NCI-H510A treated with DMSO at 0.1 percent for 48 hours (cell line): Measurements from ENCODE around the gene PRTN3.
A peak's percentile ranks its signal among the peaks of the same experiment; 100 is the strongest.
"Not testable (repeated sequence)": the region's sequence is repeated elsewhere in the genome, so short reads cannot be mapped to it uniquely, and the experiment has no call there.

Experiments
- DNase-seq: peaks from one replicate; lab custom pipeline; 2025; lab: John Stamatoyannopoulos, UW

PRTN3 gene

DNA sequence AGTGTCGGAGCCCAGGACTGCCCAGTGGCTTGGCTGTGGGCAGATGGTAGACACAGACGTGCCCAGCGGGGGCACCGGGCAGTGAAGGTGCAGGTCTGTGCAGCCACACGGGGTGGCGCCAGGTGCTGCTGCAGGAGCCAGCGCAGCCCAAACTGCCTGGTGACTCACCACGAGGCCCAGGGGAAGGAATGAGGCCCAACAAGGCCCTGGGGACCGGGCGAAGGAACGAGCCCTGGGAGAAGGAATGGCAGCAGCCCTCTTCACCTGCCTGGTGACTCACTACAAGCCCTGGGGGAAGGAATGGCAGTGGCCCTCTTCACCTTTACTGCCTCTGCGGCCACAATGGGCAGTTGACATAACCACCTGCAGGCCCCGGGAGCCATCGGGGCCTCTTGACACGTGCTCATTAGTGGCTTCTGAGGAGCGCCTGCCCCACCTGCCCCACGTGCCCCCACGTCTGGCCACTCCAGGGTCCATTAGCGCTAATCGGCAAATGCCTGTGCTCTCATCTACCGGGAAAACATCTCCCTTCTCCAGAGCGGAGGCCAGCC lies 42.9 kb downstream of the PRTN3 start:
- DNase-seq, result no peak

DNA sequence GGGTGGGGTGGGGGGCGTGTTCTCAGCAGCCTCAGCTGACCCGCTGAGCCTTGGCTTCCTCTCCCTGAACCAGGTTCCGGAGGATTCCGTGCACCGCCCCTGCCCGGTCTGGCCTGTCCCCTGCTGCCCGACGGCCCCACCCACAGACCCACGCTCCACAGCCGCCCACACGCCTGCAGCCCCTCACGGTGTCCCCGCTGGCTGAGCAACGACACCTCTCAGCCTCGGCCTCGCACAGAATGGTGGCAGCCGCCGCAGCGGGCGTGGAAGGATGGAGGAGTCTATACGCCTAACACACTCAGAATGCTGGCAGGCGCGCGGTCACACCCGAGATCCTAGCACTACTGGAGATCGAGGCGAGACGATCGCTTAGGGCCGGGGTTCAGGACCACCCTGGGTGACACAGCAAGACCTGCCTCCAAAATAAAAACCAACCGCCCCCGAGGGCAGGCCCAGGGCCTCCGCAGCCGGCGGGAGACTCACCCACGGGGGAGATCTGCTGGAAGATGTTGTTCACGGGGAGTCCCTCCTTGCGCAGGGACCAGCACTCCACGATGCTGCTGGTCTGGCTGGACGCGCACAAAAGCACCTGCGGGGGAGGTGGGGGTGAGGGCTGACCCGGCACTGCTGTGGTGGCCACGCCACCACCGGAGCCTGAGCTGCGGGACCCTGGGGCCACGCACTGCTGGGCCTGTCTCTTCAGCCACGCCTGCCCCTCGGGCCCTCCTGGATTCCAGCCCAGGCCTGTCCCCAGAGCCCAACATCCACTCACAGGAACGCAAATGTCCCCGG lies 43.8 kb downstream of the PRTN3 start:
- DNase-seq, result no peak

DNA sequence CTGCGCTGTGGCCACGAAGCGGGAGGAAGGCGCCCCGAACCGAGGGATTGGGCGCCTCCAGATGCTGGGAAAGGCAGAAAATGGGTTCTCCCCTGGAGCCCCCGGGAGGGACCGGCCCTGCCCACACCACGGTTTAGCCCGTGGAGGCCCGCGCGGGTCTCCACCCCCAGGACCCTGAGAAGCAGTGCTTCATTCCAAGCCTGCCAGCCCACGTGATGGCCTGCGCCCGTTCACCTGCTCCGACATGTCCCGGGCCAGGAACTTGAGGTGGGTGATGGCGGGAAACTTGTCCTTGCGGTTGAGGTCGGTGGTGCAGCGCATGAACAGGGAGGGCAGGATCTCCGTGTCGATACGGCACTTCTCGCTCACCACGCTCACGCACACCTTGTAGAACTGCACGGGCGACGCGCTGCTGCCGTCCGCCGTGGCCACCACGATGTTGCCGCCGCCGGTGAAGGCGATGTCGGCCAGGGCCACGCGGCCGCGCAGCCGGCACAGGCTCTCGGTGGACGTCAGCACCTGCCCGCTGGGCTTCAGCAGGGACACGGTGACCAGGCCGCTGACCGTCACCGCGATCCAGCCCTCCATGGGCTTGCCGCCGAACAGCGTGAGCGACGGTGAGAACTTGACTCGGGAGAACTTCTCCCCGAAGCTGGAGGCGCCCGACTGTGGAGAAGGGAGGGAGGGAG lies 44.9 kb downstream of the PRTN3 start:
- no peak for DNase-seq

- no peak for DNase-seq
Measured at GRCh38 chr19:887072-887471, 46.3 kb downstream of the PRTN3 start.

DNA sequence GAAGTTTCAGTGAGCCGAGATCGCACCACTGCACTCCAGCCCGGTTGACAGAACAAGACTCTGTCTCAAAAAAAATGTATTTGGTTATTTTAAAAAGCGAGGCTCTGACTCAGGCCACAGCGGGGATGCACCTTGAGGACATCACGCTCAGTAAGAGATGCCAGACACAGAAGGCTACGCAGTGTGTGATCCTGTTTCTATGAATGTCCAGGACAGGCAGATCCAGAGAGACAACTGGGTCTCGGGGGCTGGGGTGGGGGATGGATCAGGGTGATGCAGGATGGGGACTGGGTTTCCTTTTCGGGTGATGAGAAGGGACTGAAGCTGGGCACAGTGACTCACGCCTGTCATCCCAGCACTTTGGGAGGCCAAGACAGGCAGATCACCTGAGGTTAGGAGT lies 46.8 kb downstream of the PRTN3 start:
- no peak for DNase-seq

GRCh38 chr19:888581-889385 lies 48.0 kb downstream of the PRTN3 start:
- no peak for DNase-seq

GRCh38 chr19:889662-890295 lies 49.0 kb downstream of the PRTN3 start:
- DNase-seq, result no peak

- no peak for DNase-seq
Measured at GRCh38 chr19:890831-891230, 50.0 kb downstream of the PRTN3 start.

- not testable (repeated sequence) for DNase-seq
Measured at GRCh38 chr19:891421-892200, 50.8 kb downstream of the PRTN3 start.

- DNase-seq, result no peak
Measured at GRCh38 chr19:892243-892893, 51.6 kb downstream of the PRTN3 start.

DNA sequence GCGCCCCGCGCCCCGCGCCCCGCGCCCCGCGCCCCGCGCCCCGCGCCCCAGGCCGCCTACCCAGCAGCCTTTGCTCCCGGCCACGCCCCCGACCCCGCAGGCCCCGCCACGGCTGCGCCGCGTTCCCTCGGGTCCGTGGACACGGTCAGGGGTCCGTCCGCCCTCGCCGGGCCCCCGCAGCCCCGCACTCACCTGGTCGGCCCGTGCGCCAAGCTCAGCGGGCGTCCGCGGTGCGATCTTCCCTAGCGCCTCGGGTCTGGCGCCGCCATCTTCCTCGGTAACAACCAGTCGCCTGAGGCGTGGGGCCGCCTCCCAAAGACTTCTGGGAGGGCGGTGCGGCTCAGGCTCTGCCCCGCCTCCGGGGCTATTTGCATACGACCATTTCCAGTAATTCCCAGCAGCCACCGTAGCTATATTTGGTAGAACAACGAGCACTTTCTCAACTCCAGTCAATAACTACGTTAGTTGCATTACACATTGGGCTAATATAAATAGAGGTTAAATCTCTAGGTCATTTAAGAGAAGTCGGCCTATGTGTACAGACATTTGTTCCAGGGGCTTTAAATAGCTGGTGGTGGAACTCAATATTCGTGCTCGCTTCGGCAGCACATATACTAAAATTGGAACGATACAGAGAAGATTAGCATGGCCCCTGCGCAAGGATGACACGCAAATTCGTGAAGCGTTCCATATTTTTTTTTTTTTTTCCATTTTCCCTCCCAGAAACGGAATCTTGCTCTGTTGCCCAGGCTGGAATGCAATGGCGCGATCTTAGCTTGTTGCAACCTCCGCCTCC lies 52.3 kb downstream of the PRTN3 start, which contains the start of the genes MED16 and RNU6-9:
MED16 (minus strand) TSS at position 294 of the 796 bp plus-strand sequence. CDS start 2,056 bp downstream, outside the sequence.
RNU6-9 (plus strand) TSS at position 591 of the 796 bp plus-strand sequence.
- peak; percentile 78 for DNase-seq

- DNase-seq, result no peak
Measured at GRCh38 chr19:896434-896833, 55.6 kb downstream of the PRTN3 start.

DNA sequence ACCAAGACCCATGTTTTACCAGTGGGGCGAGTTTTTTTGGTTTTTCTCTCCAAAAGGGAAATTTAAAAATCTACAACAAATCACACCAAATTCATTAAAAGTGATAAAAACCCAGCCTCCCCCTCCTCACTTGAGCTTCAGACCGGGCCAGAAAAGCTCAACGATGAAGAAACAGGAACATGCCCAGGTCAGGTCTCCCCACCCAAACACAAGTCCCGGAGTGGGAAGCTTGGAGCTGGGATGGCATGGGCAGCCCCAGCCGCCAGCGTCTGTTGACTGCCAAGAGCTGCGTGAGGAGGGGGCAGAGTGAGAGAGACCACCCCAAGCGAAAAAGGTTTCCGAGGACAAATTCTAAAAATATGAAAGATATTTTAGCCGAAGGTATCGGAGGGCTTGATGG lies 56.2 kb downstream of the PRTN3 start:
- no peak for DNase-seq

- no peak for DNase-seq
Measured at GRCh38 chr19:897442-898039, 56.7 kb downstream of the PRTN3 start.
